IMR-90 (cell line): ENCODE data around the gene ACKR2. TPM values are rescaled to one million over a fixed set of nuclear protein-coding genes. Genes with fewer than 3 reads are reported as not detected.

ENCODE experiments used
- ATAC-seq: fragments of 200-7000 bp; cut with Tn5 transposase; 2 replicates; pipeline ENCODE4 v1.9.1; 2020; ENCODE audit warnings: low read depth, mild to moderate bottlenecking, moderate library complexity
- BruUV-seq: library from RNA; stranded (reverse); fragments of 400-500 nt; replicated peaks from 2 replicates; lab custom pipeline; 2021; lab: Mats Ljungman, UMichigan
- CTCF ChIA-PET: fragments of 300-600 bp; formaldehyde crosslinking; extraction: SDS; loops from one replicate; lab custom pipeline; 2021; ENCODE audit warnings: antibody characterized with exemption; lab: Yijun Ruan, JAX
- POLR2A ChIA-PET: fragments of 300-600 bp; sonication (Branson Sonifier 250); formaldehyde crosslinking; loops from one replicate; lab custom pipeline; 2022; ENCODE audit warnings: antibody characterized with exemption; ENCODE audit not compliant: unreplicated experiment; lab: Charles Lee
- DNase-seq: peaks from one replicate; pipeline ENCODE4 v3.0.0; 2013
- H2AFZ ChIP-seq: replicated peaks from 2 replicates; pipeline ENCODE3; 2013; ENCODE audit warnings: low read length, mild to moderate bottlenecking; ENCODE audit not compliant: poor library complexity
- H2AK5ac ChIP-seq: 2 replicates; pipeline ENCODE4 v1.6.1; 2013; ENCODE audit warnings: low read depth, low read length, inconsistent platforms
- H2AK9ac ChIP-seq: replicated peaks from 2 replicates; pipeline ENCODE3; 2013; ENCODE audit warnings: mild to moderate bottlenecking, low read depth, low read length, moderate library complexity; ENCODE audit not compliant: poor library complexity
- H2BK120ac ChIP-seq: 2 replicates; pipeline ENCODE4 v1.6.1; 2013; ENCODE audit warnings: low read depth, low read length, inconsistent platforms
- H2BK15ac ChIP-seq: 3 replicates; pipeline ENCODE4 v1.6.1; 2013; ENCODE audit warnings: low read depth, low read length, inconsistent platforms
- H2BK20ac ChIP-seq: 2 replicates; pipeline ENCODE4 v1.6.1; 2013; ENCODE audit warnings: low read depth, mild to moderate bottlenecking, inconsistent platforms, low read length, moderate library complexity
- H2BK5ac ChIP-seq: 2 replicates; pipeline ENCODE4 v1.6.1; 2013; ENCODE audit warnings: mild to moderate bottlenecking, low read depth, low read length, inconsistent platforms; ENCODE audit not compliant: poor library complexity, severe bottlenecking
- H3K14ac ChIP-seq: replicated peaks from 2 replicates; pipeline ENCODE4 v1.6.1; 2013; ENCODE audit warnings: low read depth, low read length, inconsistent platforms
- H3K18ac ChIP-seq: 2 replicates; pipeline ENCODE4 v1.6.1; 2013; ENCODE audit warnings: low read depth, low read length, control low read depth
- H3K23ac ChIP-seq: 2 replicates; pipeline ENCODE4 v1.6.1; 2013; ENCODE audit warnings: low read depth, low read length, inconsistent platforms
- H3K27ac ChIP-seq: 2 replicates; pipeline ENCODE4 v1.5.1; 2013; ENCODE audit warnings: mild to moderate bottlenecking, control low read depth, low read length; ENCODE audit not compliant: insufficient read depth
- H3K27me3 ChIP-seq: 2 replicates; pipeline ENCODE4 v1.6.1; 2013; ENCODE audit warnings: low read length; ENCODE audit not compliant: control insufficient read depth, insufficient read depth
- H3K36me3 ChIP-seq: 2 replicates; pipeline ENCODE4 v1.6.1; 2013; ENCODE audit warnings: low read length, mixed read lengths; ENCODE audit not compliant: control insufficient read depth, insufficient read depth
- H3K4ac ChIP-seq: 2 replicates; pipeline ENCODE4 v1.6.1; 2013; ENCODE audit warnings: low read depth, low read length, inconsistent platforms
- H3K4me1 ChIP-seq: 2 replicates; pipeline ENCODE4 v1.6.1; 2013; ENCODE audit warnings: low read length, mixed read lengths; ENCODE audit not compliant: control insufficient read depth, insufficient read depth
- H3K4me2 ChIP-seq: 2 replicates; pipeline ENCODE4 v1.6.1; 2013; ENCODE audit warnings: low read depth, mild to moderate bottlenecking, control low read depth, low read length, moderate library complexity
- H3K4me3 ChIP-seq: 2 replicates; pipeline ENCODE4 v1.5.1; 2013; ENCODE audit warnings: low read depth, mild to moderate bottlenecking, control low read depth, low read length, moderate library complexity; ENCODE audit not compliant: insufficient read depth
- H3K56ac ChIP-seq: 2 replicates; pipeline ENCODE4 v1.6.1; 2013; ENCODE audit warnings: low read length, inconsistent platforms; ENCODE audit not compliant: insufficient read depth; ENCODE audit errors: extremely low read depth
- H3K79me1 ChIP-seq, 2 experiments: 2 replicates each; pipeline ENCODE4 v1.6.1; 2013; ENCODE audit warnings: low read length in 2 of 2, inconsistent platforms in 1 of 2, low read depth in 1 of 2
- H3K9ac ChIP-seq: 2 replicates; pipeline ENCODE4 v1.6.1; 2013; ENCODE audit warnings: low read depth, low read length, control low read depth
- H3K9me1 ChIP-seq: 2 replicates; pipeline ENCODE4 v1.6.1; 2013; ENCODE audit warnings: low read length, inconsistent platforms; ENCODE audit not compliant: insufficient read depth
- H3K9me3 ChIP-seq: 2 replicates; pipeline ENCODE4 v1.6.1; 2013; ENCODE audit warnings: low read length; ENCODE audit not compliant: control insufficient read depth, insufficient read depth
- H4K20me1 ChIP-seq: 2 replicates; pipeline ENCODE4 v1.6.1; 2013; ENCODE audit warnings: low read length, inconsistent platforms; ENCODE audit not compliant: insufficient read depth
- H4K5ac ChIP-seq: 2 replicates; pipeline ENCODE4 v1.6.1; 2013; ENCODE audit warnings: mild to moderate bottlenecking, low read depth, low read length, control low read depth
- H4K8ac ChIP-seq, 2 experiments: 2 replicates each; pipeline ENCODE4 v1.6.1; 2013; ENCODE audit warnings: low read depth in 2 of 2, low read length in 2 of 2, control low read depth in 1 of 2, inconsistent platforms in 1 of 2
- H4K91ac ChIP-seq: 2 replicates; pipeline ENCODE4 v1.6.1; 2013; ENCODE audit warnings: low read depth, low read length, inconsistent platforms; ENCODE audit not compliant: insufficient read depth
- BHLHE40 ChIP-seq: fragments of 150-350 bp; IDR thresholded peaks from 2 replicates; pipeline ENCODE4 v1.6.1; 2016; ENCODE audit warnings: mild to moderate bottlenecking, low read depth, low read length
- WGBS, 2 experiments: methylation state at CpG; one replicate each; pipeline versions ENCODE4 v1.1.5 to v1.1.7; 2013; ENCODE audit warnings: missing lambda C conversion rate in 2 of 2; ENCODE audit not compliant: insufficient read length in 1 of 2; ENCODE audit errors: extremely low coverage in 2 of 2; 5-methylcytosine and 5-hydroxymethylcytosine counted together
- dilution Hi-C: fragments of 300-500 bp; cut with HindIII; formaldehyde crosslinking; loops from one replicate; pipeline ENCODE4 v1.14.3; 2018; ENCODE audit warnings: low sequenced_read_pairs; ENCODE audit not compliant: unreplicated experiment
- in situ Hi-C: fragments of 300-500 bp; cut with MboI; formaldehyde crosslinking; loops from 3 replicates; pipeline ENCODE4 v1.14.3; 2019; ENCODE audit warnings: low sequenced_read_pairs, inconsistent platforms, mixed read lengths
- intact Hi-C: fragments of 100-400 bp; cut with micrococcal nuclease; formaldehyde crosslinking; loops from 2 replicates; pipeline ENCODE4 v1.10.0; 2022
- polyA plus RNA-seq, 3 experiments: library from polyadenylated mRNA; depleted of rRNA; stranded (reverse); fragments of >200 nt; gene quantifications; 2 replicates each; pipeline ENCODE4 v1.2.3, GENCODE V29; 2012; ENCODE audit warnings: low replicate concordance in 1 of 3
- total RNA-seq: library from RNA; depleted of rRNA; stranded (reverse); fragments of >200 nt; gene quantifications from 2 replicates; pipeline ENCODE4 v1.2.3, GENCODE V29; 2012

ACKR2 gene
- total and polyA plus RNA-seq, 2 of the 4 experiments (the other 2 are of a cell fraction), result 0.10 TPM; not detected in 1

- POLR2A ChIA-PET, result no interaction called here
Observed at GRCh38 chr3:42764561-42765295, 44.5 kb upstream of the ACKR2 start.

More at GRCh38 chr3:42764561-42765295, 44.5 kb upstream of the ACKR2 start:
- Histone ChIP-seq H4K91ac (no peak overlapping the region), H4K5ac (no peak overlapping the region), H2AK9ac (no peak overlapping the region), H3K36me3 (no peaks in the 10 kb centered on the region), H3K4me2 (no peak overlapping the region), H3K18ac (no peak overlapping the region), H3K27me3 (no peaks in the 10 kb centered on the region; the same call in 1 of the 2 replicates), H2BK120ac (no peak overlapping the region), H2BK5ac (no peak overlapping the region), H3K27ac (no peak overlapping the region), H2BK15ac (no peak overlapping the region), H3K4me3 (no peak overlapping the region), H3K9ac (no peak overlapping the region), H3K9me1 (no peaks in the 10 kb centered on the region), H2AK5ac (no peak overlapping the region), H3K23ac (no peak overlapping the region), H3K4ac (no peak overlapping the region), H2BK20ac (no peak overlapping the region), H4K20me1 (no peaks in the 10 kb centered on the region), H3K14ac (no peak overlapping the region), H3K79me1 (no peaks in the 10 kb centered on the region), H3K9me3 (no peaks in the 10 kb centered on the region), H3K4me1 (no peaks in the 10 kb centered on the region; the same call in 1 of the 2 replicates), H4K8ac (no peak overlapping the region), H3K56ac (no peak overlapping the region), H2AFZ (no peak overlapping the region)
- no CpG with 5 or more reads among the region's 3 CpGs for WGBS, 2 experiments
- CTCF ChIA-PET, result no interaction called here
- TF ChIP-seq BHLHE40, result no peak
- dilution Hi-C loops (no loop called here), in situ Hi-C loops (no loop called here), intact Hi-C loops (no loop called here)
- ATAC-seq, result no peak
- no TSS peak for BruUV-seq
- no peak for DNase-seq
